ENCODE measurements around the gene KAT2A. TPM values are rescaled to one million over a fixed set of nuclear protein-coding genes. Genes with fewer than 3 reads are reported as not detected.

Gene KAT2A
- total RNA-seq, 1 donor from 2014 or later: 43.6 TPM

- Mint-ChIP-seq H3K9me3 (no peaks in the 10 kb centered on the region), H3K27ac (ENCODE audit: unreplicated experiment) (no peak overlapping the region), H3K4me3 (no peak overlapping the region), H3K36me3 (ENCODE audit: low read depth) (no peaks in the 10 kb centered on the region), H3K4me1 (peaks cover 13% of the 10 kb centered on the region), H3K27me3 (ENCODE audit: low read depth) (peaks cover 48% of the 10 kb centered on the region)
- no peak for TF ChIP-seq CTCF (conservative IDR thresholded peaks at IDR 0.05)
- no peak for DNase-seq (ENCODE audit: low read depth, low spot score)
These were observed 22.3 kb downstream of the KAT2A start for GRCh38 chr17:42098730-42099399.

- H3K4me3 Mint-ChIP-seq: no peak within 1 kb of the TSS
- no peak within 1 kb of the TSS for H3K27ac Mint-ChIP-seq (ENCODE audit: unreplicated experiment)
- DNase-seq (ENCODE audit: low read depth, low spot score): no peak
- H3K36me3 Mint-ChIP-seq (ENCODE audit: low read depth): no peaks in the 10 kb centered on the region
- no peaks in the 10 kb centered on the region for H3K9me3 Mint-ChIP-seq
- TF ChIP-seq CTCF (conservative IDR thresholded peaks at IDR 0.05): no peak
- peaks cover 48% of the 10 kb centered on the region for H3K27me3 Mint-ChIP-seq (ENCODE audit: low read depth)
- H3K4me1 Mint-ChIP-seq: peaks cover 13% of the 10 kb centered on the region
These were observed 23.2 kb downstream of the KAT2A start, which contains the start of gene ZNF385C for GRCh38 chr17:42097691-42098631. Gene ZNF385C, minus strand, starts transcription at chr17:42098473. Its CDS starts 35,417 bp downstream, at chr17:42063056.

GRCh38 chr17:42096360-42097111, 24.6 kb downstream of the KAT2A start:
- H3K4me1 Mint-ChIP-seq: peaks cover 12% of the 10 kb centered on the region
- H3K27ac Mint-ChIP-seq (ENCODE audit: unreplicated experiment): no peak overlapping the region
- H3K9me3 Mint-ChIP-seq: no peaks in the 10 kb centered on the region
- no peak overlapping the region for H3K4me3 Mint-ChIP-seq
- peaks cover 43% of the 10 kb centered on the region for H3K27me3 Mint-ChIP-seq (ENCODE audit: low read depth)
- H3K36me3 Mint-ChIP-seq (ENCODE audit: low read depth): no peaks in the 10 kb centered on the region
- TF ChIP-seq CTCF (conservative IDR thresholded peaks at IDR 0.05): no peak
- no peak for DNase-seq (ENCODE audit: low read depth, low spot score)

GRCh38 chr17:42094375-42095069, 26.6 kb downstream of the KAT2A start:
- no peak overlapping the region for H3K4me3 Mint-ChIP-seq
- peaks cover 39% of the 10 kb centered on the region for H3K27me3 Mint-ChIP-seq (ENCODE audit: low read depth)
- no peaks in the 10 kb centered on the region for H3K36me3 Mint-ChIP-seq (ENCODE audit: low read depth)
- no peak for TF ChIP-seq CTCF (conservative IDR thresholded peaks at IDR 0.05)
- H3K9me3 Mint-ChIP-seq: no peaks in the 10 kb centered on the region
- H3K4me1 Mint-ChIP-seq: peaks cover 15% of the 10 kb centered on the region
- DNase-seq (ENCODE audit: low read depth, low spot score): no peak
- peak overlapping the region; percentile 3 for H3K27ac Mint-ChIP-seq (ENCODE audit: unreplicated experiment)

- peaks cover 20% of the 10 kb centered on the region for H3K4me1 Mint-ChIP-seq
- no peak overlapping the region for H3K4me3 Mint-ChIP-seq
- H3K27me3 Mint-ChIP-seq (ENCODE audit: low read depth): peaks cover 25% of the 10 kb centered on the region
- no peak for TF ChIP-seq CTCF (conservative IDR thresholded peaks at IDR 0.05)
- H3K36me3 Mint-ChIP-seq (ENCODE audit: low read depth): no peaks in the 10 kb centered on the region
- H3K9me3 Mint-ChIP-seq: no peaks in the 10 kb centered on the region
- H3K27ac Mint-ChIP-seq (ENCODE audit: unreplicated experiment): no peak overlapping the region
- no peak for DNase-seq (ENCODE audit: low read depth, low spot score)
These were observed 28.2 kb downstream of the KAT2A start for GRCh38 chr17:42092939-42093338.
